Transverse colon (tissue), 4 donors: ENCODE measurements around the gene TMEM88. TPM values are rescaled to one million over a fixed set of nuclear protein-coding genes. Genes with fewer than 3 reads are reported as not detected.

Source experiments
- DNase-seq: peaks from one replicate; pipeline ENCODE4 v3.0.0-alpha.2; 2019
- H3K27ac ChIP-seq, 4 donors: fragments of 200-600 bp; sonication (generic); 2 replicates each; pipeline ENCODE4 v1.5.1; 2016 to 2018; ENCODE audit warnings: inconsistent platforms in 4 of 4
- H3K27me3 ChIP-seq: fragments of 200-600 bp; sonication (generic); 2 replicates; pipeline ENCODE4 v1.5.1; 2017; ENCODE audit warnings: inconsistent platforms
- H3K36me3 ChIP-seq, 4 donors: fragments of 200-600 bp; sonication (generic); 2 replicates each; pipeline ENCODE4 v1.5.1; 2017 to 2019; ENCODE audit warnings: inconsistent platforms in 4 of 4
- H3K4me1 ChIP-seq, 4 donors: fragments of 200-600 bp; sonication (generic); 2 replicates each; pipeline ENCODE4 v1.5.1; 2017 to 2020; ENCODE audit warnings: inconsistent platforms in 4 of 4
- H3K4me3 ChIP-seq, 4 donors: fragments of 200-600 bp; sonication (generic); 1 replicate in 1 of 4; 2 replicates in 3 of 4; pipeline versions ENCODE4 v1.5.1 to v1.6.1; 2017 to 2019; ENCODE audit warnings: inconsistent platforms in 4 of 4
- H3K9me3 ChIP-seq, 2 donors: fragments of 200-600 bp; sonication (generic); 2 replicates each; pipeline ENCODE4 v1.5.1; 2017 to 2019; ENCODE audit warnings: inconsistent platforms in 2 of 2
- EP300 ChIP-seq: sonication (generic); formaldehyde crosslinking; IDR thresholded peaks from one replicate; pipeline ENCODE4 v1.6.1; 2017; ENCODE audit warnings: antibody characterized with exemption, low read depth
- POLR2A ChIP-seq: fragments of 450-650 bp; IDR thresholded peaks from one replicate; pipeline ENCODE4 v1.6.1; 2016; ENCODE audit warnings: antibody characterized with exemption, mild to moderate bottlenecking, moderate library complexity
- POLR2AphosphoS5 ChIP-seq, 3 donors: sonication (generic); formaldehyde crosslinking; IDR thresholded peaks; one replicate each; pipeline ENCODE4 v1.6.1; 2016; ENCODE audit warnings: antibody characterized with exemption in 3 of 3
- WGBS, 2 donors: methylation state at CpG; one replicate each; pipeline ENCODE4 v1.1.5; 2018; ENCODE audit warnings: low coverage in 1 of 2; 5-methylcytosine and 5-hydroxymethylcytosine counted together
- in situ Hi-C, 4 donors: fragments of 200-750 bp; cut with MboI; loops; one replicate each; pipeline versions ENCODE4 v1.15.0 to v1.15.1; 2017; ENCODE audit warnings: low sequenced_read_pairs in 3 of 4, low pct_ligation_motif_present in 1 of 4, low pct_unique_long_range_greater_than_20kb in 1 of 4
- intact Hi-C: fragments of 100-400 bp; cut with DNase I; formaldehyde crosslinking; loops from one replicate; pipeline ENCODE4 v1.15.1; 2023; ENCODE audit warnings: low total_unique reads
- total RNA-seq, 4 donors: library from RNA; depleted of rRNA; stranded (reverse); fragments of >200 nt; gene quantifications; one replicate each; pipeline ENCODE4 v1.1.0, GENCODE V29; 2016
- TF ChIP-seq, protein P1 (sequence below), 5 experiments: fragments of 200-600 bp in 3 of 5; fragments of 450-650 bp in 2 of 5; sonication (generic) in 3 of 5; IDR thresholded peaks; 1 replicate in 2 of 5; 2 replicates in 3 of 5; pipeline ENCODE4 v1.5.1; 2016 to 2017; ENCODE audit warnings: antibody characterized with exemption in 5 of 5, inconsistent platforms in 3 of 5, mild to moderate bottlenecking in 2 of 5, moderate library complexity in 1 of 5

The TMEM88 gene
- total RNA-seq, 4 donors from 2014 or later, result 2.4 to 13.1 (median 6.8) TPM

DNA sequence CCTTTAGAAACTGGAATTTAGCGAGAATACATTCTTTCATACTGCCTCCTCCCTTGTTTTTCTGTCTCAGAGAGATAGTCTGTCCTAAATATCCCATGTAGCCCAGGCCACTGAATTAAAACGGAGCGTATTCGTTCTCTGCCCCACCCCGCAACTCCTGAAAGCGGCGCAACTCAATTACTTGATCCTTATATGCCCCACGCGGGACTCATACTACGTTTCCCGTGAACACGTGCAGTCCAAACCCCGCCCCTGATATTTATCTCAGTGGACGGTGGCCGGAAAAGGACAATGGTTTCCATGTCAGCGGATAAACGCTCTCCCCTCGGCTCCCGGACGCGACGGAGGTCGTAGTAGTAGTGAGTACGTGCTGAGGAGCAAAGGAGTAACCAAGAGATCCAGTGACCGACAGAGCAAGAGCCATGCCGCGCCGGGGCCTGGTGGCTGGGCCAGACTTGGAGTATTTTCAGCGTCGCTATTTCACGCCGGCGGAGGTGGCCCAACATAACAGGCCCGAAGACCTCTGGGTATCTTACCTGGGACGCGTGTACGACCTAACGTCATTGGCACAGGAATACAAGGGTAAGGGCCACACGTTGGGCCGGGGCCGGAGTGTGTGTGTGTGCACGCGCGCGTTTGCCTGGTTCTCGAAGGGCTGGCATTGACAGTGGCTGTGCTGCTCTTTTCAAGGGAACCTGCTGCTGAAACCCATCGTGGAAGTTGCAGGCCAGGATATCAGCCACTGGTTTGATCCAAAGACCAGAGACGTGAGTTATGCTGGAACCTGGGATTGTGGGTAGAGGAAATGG is 3.1 kb downstream of the TMEM88 start, which contains the start of gene CYB5D1:
CYB5D1 (plus strand) TSS at position 291 of the 809 bp plus-strand sequence; CDS start at position 423, 132 bp downstream.
- no peaks in the 10 kb centered on the region for H3K27me3 ChIP-seq
- TF ChIP-seq, protein P1, sequence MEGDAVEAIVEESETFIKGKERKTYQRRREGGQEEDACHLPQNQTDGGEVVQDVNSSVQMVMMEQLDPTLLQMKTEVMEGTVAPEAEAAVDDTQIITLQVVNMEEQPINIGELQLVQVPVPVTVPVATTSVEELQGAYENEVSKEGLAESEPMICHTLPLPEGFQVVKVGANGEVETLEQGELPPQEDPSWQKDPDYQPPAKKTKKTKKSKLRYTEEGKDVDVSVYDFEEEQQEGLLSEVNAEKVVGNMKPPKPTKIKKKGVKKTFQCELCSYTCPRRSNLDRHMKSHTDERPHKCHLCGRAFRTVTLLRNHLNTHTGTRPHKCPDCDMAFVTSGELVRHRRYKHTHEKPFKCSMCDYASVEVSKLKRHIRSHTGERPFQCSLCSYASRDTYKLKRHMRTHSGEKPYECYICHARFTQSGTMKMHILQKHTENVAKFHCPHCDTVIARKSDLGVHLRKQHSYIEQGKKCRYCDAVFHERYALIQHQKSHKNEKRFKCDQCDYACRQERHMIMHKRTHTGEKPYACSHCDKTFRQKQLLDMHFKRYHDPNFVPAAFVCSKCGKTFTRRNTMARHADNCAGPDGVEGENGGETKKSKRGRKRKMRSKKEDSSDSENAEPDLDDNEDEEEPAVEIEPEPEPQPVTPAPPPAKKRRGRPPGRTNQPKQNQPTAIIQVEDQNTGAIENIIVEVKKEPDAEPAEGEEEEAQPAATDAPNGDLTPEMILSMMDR (IDR thresholded peaks at IDR 0.05), result no peak
- TF ChIP-seq EP300 (no peak), POLR2A (peak; percentile 64), POLR2AphosphoS5 (IDR thresholded peaks at IDR 0.05) (peak; percentile 61 to 76 (median 73))
- peaks cover 23 to 36% (median 28%) of the 10 kb centered on the region in 4 donors for H3K4me1 ChIP-seq
- H3K27ac ChIP-seq, result peak within 1 kb of the TSS; percentile 90 to 97 (median 94)
- H3K9me3 ChIP-seq, result no peaks in the 10 kb centered on the region
- WGBS, 2 donors, result 0 to 3% methylated on average over 3 to 48 of the region's 48 CpGs
- in situ Hi-C loops (loop anchor here in 2 of 4 donors (25.0 kb wide), 1 partner anchor 129 kb away; no protein-coding TSS in a partner anchor), intact Hi-C loops (loop anchor here (2.0 to 10.0 kb wide), 3 partner anchors 15 to 113 kb away; no protein-coding TSS in a partner anchor)
- H3K36me3 ChIP-seq, result peaks cover 0 to 12% (median 5%) of the 10 kb centered on the region in 4 donors
- peak; percentile 93 for DNase-seq
- H3K4me3 ChIP-seq, result peak within 1 kb of the TSS; percentile 50 to 62 (median 53)

- peak overlapping the region in 3 of 4 donors; percentile 50 to 62 (median 56) for H3K4me3 ChIP-seq
- TF ChIP-seq, protein P1 (IDR thresholded peaks at IDR 0.05), result peak; percentile 31 to 67 (median 55)
- TF ChIP-seq POLR2A (no peak), EP300 (no peak), POLR2AphosphoS5 (IDR thresholded peaks at IDR 0.05) (no peak)
- H3K27ac ChIP-seq, result peak overlapping the region; percentile 90 to 97 (median 94)
- peaks cover 23 to 40% (median 30%) of the 10 kb centered on the region in 4 donors for H3K4me1 ChIP-seq
- intact Hi-C loops, result loop anchor here (5.0 to 10.0 kb wide), 2 partner anchors 34 to 114 kb away; no protein-coding TSS in a partner anchor
- peaks cover 0 to 6% (median 2%) of the 10 kb centered on the region in 4 donors for H3K36me3 ChIP-seq
- no peaks in the 10 kb centered on the region for H3K9me3 ChIP-seq
- DNase-seq, result peak; percentile 53
- no peaks in the 10 kb centered on the region for H3K27me3 ChIP-seq
- WGBS, 2 donors, result 43% methylated on average over 20 of the region's 20 CpGs; no CpG with 5 or more reads in 1 of the 2 donors
- in situ Hi-C loops, result loop anchor here in 2 of 4 donors (25.0 kb wide), 1 partner anchor 129 kb away; no protein-coding TSS in a partner anchor
Measured at GRCh38 chr17:7858522-7858810, 3.6 kb downstream of the TMEM88 start.

DNA sequence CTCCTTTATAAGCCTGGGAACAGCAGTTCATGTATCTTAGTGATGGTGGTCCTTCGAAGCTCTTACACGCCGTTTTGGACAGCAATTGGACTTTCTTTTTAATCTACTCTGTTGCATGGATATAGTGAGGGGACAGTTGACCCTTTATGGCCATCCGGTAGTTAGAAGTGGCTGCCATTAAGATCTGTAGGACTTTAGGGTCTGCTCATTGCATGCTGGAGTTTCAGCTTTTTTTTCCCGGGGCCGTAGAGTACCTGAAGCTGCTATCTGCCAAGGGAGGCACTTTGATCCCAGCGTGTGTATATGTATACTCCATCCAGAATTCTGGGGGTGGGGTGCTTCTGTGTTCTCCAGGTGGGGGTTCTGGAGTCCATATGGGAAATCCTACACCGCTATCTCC is 4.2 kb downstream of the TMEM88 start:
- intact Hi-C loops, result loop anchor here (5.0 to 10.0 kb wide), 2 partner anchors 33 to 114 kb away; no protein-coding TSS in a partner anchor

More for the DNA sequence above, 4.2 kb downstream of the TMEM88 start:
- Histone ChIP-seq H3K27ac (peak overlapping the region in 2 of 4 donors; percentile 90 to 97), H3K4me1 (peaks cover 23 to 40% (median 30%) of the 10 kb centered on the region in 4 donors), H3K27me3 (no peaks in the 10 kb centered on the region), H3K36me3 (peaks cover 0 to under 1% (median 0%) of the 10 kb centered on the region in 4 donors), H3K9me3 (no peaks in the 10 kb centered on the region), H3K4me3 (peak overlapping the region in 2 of 4 donors; percentile 50 to 62)
- WGBS, 2 donors, result 82 to 90% methylated on average over 2 to 8 of the region's 8 CpGs
- TF ChIP-seq, protein P1 (IDR thresholded peaks at IDR 0.05), result no peak
- TF ChIP-seq EP300, result no peak
- TF ChIP-seq POLR2A, result no peak
- TF ChIP-seq POLR2AphosphoS5 (IDR thresholded peaks at IDR 0.05), result no peak
- DNase-seq, result no peak
- in situ Hi-C loops, result loop anchor here in 2 of 4 donors (25.0 kb wide), 1 partner anchor 128 kb away; no protein-coding TSS in a partner anchor
